ENCODE measurements around the gene PPP1CA.

PPP1CA gene

DNA sequence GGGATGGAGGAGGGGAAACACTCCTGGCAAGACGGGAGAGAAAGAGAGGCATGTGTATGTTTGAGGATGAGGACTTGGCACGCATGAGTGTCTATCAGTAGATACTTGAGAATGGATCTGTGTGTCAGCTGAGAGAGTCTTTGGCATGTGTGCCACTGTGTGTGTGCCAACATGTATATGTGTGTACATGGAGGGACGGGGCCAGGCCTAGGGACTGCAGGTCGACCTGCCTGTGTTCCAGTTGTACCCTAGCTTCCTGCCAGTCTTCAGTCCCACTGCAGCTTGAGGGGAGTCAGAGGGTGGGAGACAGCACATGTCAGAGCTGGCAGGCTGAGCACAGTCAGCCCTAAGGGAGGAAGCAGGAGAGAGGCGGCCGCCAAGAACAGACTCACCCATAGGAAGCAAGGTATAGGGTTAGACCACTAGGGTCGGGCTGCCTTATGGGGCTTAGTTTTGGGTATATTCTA lies 33.9 kb downstream of the PPP1CA start:
- no peak for DNase-seq

- DNase-seq: no peak
These were observed 34.5 kb downstream of the PPP1CA start for GRCh38 chr11:67366961-67367760.

DNA sequence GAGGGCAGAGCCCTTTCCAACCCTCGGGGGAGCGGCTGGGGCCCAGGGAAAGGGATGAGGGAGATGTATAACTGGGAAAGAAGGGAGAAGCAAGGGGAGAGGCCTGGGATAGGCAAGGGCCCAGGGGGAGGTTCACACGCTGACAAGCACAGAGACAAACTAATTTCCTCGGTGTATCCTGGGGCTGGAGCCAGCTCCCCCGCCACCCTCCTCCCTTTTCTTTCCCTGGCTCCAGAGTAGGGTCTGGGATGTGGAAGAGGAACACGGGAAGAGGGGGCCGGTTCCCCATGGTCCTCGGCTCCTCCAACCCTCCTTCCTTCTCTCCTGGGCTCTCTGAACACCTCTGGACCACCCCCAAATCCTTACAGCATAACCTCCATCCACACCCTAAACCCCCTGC lies 35.1 kb downstream of the PPP1CA start:
- no peak for DNase-seq

DNA sequence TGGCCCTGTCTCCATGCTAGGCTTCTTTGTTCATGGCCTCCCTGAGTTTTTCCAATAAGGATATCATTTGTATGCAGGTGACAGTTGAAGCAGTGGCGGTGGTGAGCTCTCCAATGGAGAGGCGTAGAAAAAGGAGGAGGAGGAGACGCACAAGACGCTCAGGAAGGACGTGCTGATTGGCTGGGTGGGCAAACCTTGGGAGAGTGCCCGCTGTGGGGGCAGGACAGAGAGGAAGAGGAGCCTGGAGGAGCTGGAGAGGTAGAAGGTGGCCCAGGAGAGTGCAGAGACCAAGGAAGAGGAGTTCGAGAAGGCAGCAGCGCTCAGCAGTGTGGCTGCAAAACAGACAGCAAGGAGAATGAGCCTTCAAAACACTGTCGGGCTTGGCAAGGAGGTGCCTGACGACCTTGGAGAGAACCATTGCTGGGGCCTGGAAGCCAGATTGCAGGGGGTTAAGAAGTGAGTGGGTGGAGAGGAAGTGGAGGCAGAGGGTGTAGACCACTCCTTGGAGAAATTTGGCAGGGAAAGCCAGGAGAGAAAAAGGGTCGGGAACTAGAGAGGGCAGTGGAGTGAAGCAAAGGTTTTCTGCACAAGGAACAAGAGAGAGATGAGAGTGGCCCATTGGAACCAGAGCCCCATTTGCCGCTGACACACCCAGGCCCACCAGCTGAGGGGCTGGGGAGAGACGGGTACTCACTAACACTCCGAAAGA lies 35.8 kb downstream of the PPP1CA start:
- no peak for DNase-seq

- no peak for DNase-seq
These were observed 36.6 kb downstream of the PPP1CA start for GRCh38 chr11:67364783-67365722.

- no peak for DNase-seq
These were observed 37.5 kb downstream of the PPP1CA start for GRCh38 chr11:67364169-67364568.

- no peak for DNase-seq
These were observed 43.6 kb downstream of the PPP1CA start for GRCh38 chr11:67357831-67358670.

DNA sequence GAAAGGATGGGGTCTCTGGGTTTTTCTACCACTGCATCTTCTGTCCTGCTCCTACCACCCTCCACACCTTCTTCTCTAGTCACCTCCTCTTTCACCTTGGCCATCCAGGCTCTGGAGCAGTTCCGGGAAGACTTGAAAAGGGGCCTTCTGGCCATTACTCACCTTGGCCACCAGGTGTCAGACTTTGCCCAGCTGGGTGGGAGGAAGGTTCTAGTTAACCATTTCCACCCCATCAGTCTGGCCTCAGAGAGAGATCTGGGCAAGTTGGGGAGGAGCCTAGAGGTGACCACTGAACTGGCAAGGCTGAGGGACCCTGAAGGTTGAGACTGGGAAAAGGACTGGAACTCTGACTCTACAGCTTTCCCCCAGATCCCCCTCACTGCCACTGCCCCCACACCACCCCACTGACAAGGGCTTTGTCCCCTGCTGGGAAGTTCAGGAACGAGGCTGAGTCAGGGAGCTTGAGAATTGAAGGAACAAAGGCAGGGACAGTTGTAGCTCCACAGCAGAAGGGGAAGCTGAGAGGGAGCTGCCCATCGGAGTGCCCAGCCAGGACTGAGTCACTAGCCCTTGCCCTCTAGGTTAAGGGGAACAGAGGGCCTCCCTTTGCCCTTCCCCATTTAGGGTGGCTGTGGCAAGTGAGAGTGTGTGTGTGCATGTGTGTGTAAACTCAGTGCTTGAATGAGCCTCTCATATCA lies 44.6 kb downstream of the PPP1CA start:
- DNase-seq: peak; percentile 47 to 48

GRCh38 chr11:67356387-67356863 lies 45.2 kb downstream of the PPP1CA start:
- DNase-seq: no peak

GRCh38 chr11:67355794-67356386 lies 45.8 kb downstream of the PPP1CA start:
- no peak for DNase-seq

DNA sequence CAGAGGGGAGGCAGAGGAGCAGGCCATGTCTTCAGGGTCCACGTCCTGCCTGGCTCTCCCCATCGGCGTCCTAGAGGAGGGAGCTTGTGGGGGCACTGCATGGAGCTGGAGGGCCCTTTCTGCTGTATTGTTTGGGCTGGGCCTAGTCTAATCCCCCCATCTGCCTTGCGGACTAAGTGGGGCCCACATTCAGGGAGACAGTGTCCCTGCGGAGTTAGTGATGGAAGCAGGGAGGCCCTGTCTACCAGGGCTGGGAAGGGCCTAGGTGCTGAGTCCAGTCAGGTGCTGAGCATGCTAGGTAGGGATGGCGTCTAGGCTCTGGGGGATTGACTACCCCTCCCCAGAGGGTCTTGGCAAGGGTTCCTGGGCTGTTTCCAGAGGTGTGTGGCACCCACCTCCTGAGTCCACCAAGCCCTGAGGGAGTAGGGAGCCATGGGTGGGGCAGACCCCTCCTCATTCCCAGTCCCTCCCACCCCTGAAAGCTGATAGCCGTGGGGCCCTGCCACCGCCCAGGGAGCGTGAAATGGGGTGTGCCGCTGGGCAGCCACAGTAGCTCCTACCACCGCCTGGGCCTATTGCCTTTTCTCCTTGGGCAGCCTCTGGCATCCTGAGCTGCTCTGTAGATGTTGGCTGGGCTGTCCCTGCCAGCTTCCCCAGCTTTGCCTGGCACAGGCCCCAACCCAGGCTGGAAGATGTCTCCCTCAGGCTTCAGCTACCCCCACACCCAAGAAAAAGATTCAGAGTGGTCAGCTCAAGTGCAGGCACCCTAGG lies 46.5 kb downstream of the PPP1CA start:
- DNase-seq: no peak

DNA sequence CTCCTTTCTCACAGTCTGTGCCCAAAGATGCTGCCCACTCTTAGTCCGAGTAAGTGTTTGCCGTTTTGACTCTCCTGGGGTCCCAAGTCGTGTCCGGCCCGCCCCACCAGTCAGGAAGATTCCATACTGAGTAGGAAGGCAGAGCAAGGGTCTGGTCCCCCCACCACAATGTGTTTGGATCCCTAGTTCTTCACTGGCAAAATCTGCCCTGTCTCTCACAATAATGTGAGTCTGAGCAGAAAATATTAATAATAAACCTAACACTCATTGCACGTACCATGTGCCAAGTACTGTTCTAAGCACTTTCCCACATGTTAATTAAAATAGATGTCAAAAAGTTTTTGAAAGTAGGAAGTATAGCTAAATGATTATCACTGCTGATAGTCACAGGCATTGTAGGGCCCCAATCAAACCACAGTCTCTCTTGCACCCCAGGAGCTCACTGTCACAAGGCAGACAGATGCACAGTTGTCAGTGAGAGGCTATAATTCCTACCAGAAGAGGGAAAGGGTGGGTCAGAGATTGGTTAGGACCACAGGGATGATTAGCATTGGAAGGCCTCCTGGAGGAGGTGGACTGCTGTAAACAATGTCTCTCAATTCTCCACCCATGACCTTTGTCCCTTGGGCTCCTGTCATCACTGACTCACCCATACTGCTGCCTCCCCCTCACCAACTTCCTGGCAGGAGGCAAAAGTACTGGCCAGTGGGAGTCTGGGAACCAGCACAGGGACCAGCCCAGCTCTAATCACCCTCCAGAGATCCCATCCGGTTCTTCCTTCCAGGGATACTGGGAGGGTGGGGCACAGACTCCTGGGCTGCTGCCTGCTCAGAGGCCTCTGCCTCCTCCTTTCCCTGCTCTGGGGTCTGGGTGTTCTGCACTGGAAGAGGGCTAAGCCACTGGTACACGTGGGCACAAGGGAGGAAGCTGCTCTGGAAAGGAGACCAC lies 47.3 kb downstream of the PPP1CA start:
- DNase-seq: no peak

DNA sequence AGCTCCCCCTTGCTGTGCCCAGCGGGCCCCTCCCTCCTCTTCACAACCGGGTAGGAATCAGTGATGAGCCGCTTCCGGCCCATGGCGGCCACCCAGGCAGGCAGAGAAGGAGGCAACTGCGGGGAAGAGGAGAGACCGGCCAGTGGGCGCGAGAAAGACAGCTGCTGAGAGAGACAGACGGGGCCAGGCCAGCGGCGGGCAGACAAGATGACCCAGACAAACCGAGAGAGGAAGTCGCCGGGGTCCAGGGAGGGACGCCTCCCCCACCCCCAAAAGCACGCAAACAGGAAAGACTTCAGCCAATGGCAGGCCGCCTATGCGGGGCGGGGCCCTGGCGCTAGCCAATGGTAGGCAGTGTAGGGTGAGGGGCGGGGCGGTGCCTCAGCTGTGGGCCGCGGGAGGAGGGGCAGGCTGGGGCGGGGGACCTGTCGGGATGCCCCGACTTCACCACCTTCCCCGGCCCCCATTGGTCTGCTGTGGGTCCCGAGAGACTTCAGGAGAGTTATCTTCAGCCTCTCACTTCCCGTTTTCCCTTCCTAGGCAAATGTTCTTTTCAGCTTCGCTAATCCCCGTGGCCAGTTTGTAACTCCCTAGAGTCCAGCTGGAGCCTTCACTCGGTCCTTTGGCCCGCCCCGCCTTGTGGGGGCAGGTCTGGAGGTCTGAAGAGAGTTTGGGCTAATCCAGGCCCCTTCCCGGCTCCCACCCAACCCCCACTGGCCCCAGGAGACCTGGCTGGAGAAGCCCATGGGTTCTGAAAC lies 48.2 kb downstream of the PPP1CA start, which contains the start of gene POLD4:
Gene POLD4 (minus strand): TSS at position 230 of the 758 bp plus-strand sequence. CDS start 147 bp downstream, at position 83.
- peak; percentile 95 to 98 for DNase-seq

GRCh38 chr11:67352546-67353316 lies 48.9 kb downstream of the PPP1CA start:
- DNase-seq: no peak

DNA sequence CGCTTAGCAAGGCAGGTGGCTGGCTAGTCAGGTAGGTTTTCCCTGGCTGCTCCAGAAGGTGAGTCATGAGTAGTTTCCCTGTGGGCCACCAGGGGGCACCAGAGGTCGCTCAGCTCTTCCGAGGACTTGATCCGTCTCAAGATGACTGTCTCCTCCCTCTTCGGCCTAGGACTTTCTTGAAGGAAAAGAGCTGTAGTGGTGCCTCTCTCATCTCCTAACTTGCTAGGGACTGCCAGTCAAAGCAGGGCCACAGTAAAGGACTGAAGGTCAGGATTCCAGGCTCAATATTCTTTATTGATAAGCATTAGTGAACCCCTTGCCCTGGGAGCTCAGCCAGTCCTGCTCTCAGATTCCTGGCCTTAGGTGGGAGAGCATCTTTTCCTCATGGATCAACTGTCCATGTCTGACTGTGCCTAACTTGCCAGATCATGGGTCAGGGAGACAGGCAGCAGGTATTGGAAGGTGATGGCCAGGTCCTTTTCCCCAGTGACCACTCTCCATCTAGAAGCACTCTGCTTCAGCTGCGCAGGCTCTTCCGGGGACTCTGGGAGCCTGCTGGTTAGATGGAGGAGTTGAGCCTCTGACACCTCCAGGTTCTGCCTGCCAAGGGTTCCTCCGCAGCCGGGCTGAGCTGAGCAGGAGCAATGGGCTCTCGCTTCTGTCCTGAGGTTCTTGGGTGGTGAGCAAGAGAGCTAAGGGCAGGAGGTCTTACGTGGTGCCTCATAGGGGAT lies 50.2 kb downstream of the PPP1CA start:
- DNase-seq: peak in 1 of 2 donors; percentile 57

GRCh38 chr11:67349928-67350465 lies 51.7 kb downstream of the PPP1CA start:
- no peak for DNase-seq

Data from hippocampal formation (tissue), 2 donors.